ENCODE data around the gene PRSS57.

The PRSS57 gene

GRCh38 chr19:648904-649801 is 46.1 kb downstream of the PRSS57 start:
- no peak for DNase-seq

GRCh38 chr19:648305-648704 is 46.9 kb downstream of the PRSS57 start:
- no peak for DNase-seq

GRCh38 chr19:647566-648284 is 47.5 kb downstream of the PRSS57 start:
- no peak for DNase-seq

- no peak for DNase-seq
These were observed 48.3 kb downstream of the PRSS57 start for GRCh38 chr19:646779-647565.

GRCh38 chr19:645912-646778 is 49.1 kb downstream of the PRSS57 start:
- no peak for DNase-seq

GRCh38 chr19:644789-645188 is 50.5 kb downstream of the PRSS57 start:
- DNase-seq: no peak

GRCh38 chr19:644363-644762 is 50.9 kb downstream of the PRSS57 start:
- DNase-seq: no peak

GRCh38 chr19:643736-644135 is 51.5 kb downstream of the PRSS57 start:
- DNase-seq: no peak

GRCh38 chr19:642767-643727 is 52.2 kb downstream of the PRSS57 start:
- no peak for DNase-seq

GRCh38 chr19:641702-642101 is 53.5 kb downstream of the PRSS57 start:
- no peak for DNase-seq

GRCh38 chr19:640606-641189 is 54.6 kb downstream of the PRSS57 start:
- DNase-seq: no peak

- no peak for DNase-seq
These were observed 55.1 kb downstream of the PRSS57 start for GRCh38 chr19:640161-640558.

GRCh38 chr19:639253-640160 is 55.7 kb downstream of the PRSS57 start, which contains the start of gene FGF22:
FGF22 (plus strand) TSS chr19:639879; CDS start chr19:639926, 47 bp downstream.
- DNase-seq: peak; percentile 76

- DNase-seq: no peak
These were observed 56.4 kb downstream of the PRSS57 start for GRCh38 chr19:638906-639252.
